GM19025 (cell line): ENCODE data around the gene EPDR1.
"Not testable (repeated sequence)": the region's sequence is repeated elsewhere in the genome, so short reads cannot be mapped to it uniquely, and the experiment has no call there.

Experiments used
- ATAC-seq: cut with Tn5 transposase; IDR thresholded peaks from one replicate; pipeline ENCODE4 v1.9.1; 2021; ENCODE audit warnings: mild to moderate bottlenecking, low read depth, moderate library complexity; ENCODE audit not compliant: unreplicated experiment

The EPDR1 gene

DNA sequence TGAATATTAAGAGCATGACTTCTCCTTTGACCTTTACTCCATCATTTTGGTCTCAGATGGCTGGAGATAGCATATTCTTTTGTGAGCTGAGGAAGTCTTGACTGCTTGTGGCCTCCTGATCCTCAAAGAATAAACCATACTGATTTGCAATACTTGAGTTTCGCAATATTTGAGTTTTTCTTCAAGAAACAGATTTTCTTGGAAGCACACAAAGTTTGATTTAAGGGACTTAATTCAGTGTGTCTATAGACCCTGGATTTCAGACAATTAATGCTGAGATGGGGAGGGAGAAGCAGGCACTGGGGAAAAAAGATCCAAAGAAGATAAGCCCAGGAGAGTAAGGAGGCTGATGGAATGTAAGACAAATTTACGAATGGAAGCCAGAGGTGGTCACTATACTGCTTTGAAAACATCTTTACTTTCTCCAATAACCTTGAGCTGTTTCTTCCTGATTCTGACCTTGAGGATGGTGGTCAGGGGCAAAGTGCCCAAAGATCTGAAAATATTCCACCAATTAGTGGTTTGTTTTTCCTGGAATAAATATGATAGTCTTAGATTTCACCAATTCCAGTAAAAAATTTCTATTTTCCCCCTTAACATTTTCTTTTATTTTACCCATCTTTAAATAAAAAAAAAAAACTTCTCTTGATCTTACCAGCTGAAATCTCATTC, 7.5 kb downstream of the EPDR1 start:
- ATAC-seq = no peak

DNA sequence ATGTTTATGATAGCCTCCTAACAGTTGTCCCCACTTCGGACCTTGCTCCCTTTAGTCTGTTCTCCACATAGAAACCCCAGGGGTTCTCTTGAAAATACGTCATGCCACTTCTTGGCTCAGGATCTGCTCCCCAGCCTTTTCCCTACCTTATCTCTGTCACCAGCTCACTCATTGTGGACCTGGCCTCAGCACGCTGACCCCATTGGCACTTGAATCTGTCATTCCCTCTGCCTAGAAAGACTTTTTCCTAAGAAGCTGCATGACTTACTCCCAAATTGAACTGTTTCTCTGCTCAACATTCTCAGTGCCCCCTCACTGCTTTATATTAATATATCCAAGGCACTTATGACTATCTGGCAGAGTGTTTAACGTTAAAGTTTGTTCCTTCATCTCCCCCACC, 8.4 kb downstream of the EPDR1 start:
- no peak for ATAC-seq

DNA sequence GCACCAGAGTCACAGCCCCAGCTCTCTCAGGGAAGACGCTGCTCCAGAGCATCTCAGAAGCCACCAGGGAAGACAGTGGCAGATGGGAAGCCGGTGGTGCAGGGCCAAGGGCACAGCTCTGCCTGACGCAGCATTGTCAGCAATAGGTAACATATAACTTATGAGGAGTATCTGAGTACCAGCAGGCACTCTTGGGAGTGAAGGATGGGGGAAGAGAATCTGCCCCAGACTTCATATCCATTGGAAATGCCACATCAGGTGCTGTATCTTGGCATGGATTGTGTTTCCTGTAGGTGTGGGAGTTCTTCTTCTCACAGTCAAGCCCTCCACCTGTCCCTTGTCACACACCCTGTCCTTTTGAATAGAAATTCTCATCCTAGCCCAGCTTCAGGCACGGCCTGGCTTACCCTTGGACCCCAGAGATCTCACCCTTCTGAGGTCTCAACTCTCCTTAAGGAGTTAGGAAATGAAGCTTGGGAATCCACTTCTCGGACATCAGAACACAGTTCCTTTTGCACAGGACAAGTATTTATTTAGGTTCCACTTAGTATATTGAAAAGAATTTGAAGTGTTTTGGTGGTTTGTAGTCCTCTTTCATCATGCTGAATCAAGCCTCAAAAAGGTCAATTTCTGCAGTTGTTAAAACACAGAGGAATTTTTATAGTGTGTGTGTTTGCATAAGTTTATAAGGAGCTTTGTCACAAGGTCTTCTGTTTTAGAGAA, 9.9 kb downstream of the EPDR1 start:
- no peak for ATAC-seq

DNA sequence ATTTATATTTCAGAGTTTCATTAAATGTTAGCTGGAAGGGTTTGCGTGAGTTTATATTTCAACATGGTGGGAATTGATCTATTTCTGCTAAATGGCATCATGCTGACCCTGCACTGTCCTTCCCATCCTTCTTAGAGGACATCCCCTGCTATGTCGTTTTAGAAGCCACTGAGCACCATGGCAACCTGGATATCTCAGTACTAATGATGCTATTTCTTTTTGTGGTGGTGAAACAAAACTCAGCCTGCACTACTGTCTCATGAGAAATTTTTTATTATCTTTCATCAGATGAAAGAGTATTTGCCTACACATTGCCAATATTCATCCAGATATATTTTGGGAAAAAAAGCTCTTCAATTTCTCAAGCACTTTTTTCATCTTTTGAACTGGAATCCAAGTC, 12.1 kb downstream of the EPDR1 start:
- ATAC-seq = no peak

DNA sequence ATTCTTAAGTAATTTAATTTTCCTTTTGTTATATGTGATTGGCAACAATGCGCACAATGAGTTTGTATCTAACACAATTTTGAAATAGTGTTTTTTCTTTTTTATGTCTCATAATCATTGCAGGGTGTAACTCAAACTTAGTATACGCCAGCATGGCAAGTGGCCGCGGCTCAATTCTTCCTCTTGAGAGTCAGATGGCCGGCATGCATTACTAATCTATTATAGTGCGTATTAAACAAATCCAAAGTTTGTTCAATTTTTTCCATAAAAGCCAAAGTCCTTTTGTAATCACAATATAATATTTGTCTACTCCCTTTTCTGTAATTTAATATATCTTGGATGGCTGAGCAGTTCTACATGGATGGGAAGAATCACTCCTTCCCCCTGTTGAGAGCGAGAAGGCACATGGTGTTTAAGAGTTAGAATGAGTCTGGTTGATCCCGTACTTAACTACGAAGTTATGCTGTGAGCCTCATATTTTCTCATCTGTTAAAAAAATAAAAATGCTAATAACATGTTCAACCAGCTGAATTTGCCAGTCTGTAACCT, 12.7 kb downstream of the EPDR1 start:
- no peak for ATAC-seq

DNA sequence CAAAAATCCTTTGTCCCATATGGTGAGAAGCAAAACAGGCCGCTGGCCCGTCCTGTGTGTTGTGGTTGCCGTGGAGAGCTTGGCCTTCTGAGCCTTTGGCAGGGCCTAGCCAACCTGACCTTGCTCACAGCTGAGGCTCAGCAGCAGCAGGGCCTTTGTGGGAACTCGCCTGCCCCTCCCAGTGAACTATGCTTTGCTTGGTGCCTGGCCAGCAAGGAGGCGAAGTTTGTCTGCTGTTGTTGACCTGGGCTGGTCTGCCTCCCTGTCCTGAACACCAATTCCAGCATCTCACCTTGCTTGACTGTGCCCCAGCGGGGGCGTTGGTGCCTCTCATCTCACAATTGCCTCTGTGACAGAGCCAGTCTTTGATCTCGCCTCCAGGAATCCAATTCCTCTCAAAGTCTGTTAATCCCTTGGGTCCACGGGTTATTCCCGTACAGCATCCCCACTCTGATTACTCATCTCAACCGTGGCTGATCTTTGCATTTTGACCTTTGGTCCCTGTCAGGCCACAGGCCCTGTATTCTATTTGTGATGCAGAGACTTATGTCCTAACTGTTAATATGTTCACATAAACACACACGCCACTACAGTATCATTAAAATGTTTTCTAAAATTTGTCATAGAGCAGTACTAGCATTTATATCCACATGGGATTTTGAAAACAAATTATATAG, 22.6 kb downstream of the EPDR1 start:
- ATAC-seq = peak; percentile 56

DNA sequence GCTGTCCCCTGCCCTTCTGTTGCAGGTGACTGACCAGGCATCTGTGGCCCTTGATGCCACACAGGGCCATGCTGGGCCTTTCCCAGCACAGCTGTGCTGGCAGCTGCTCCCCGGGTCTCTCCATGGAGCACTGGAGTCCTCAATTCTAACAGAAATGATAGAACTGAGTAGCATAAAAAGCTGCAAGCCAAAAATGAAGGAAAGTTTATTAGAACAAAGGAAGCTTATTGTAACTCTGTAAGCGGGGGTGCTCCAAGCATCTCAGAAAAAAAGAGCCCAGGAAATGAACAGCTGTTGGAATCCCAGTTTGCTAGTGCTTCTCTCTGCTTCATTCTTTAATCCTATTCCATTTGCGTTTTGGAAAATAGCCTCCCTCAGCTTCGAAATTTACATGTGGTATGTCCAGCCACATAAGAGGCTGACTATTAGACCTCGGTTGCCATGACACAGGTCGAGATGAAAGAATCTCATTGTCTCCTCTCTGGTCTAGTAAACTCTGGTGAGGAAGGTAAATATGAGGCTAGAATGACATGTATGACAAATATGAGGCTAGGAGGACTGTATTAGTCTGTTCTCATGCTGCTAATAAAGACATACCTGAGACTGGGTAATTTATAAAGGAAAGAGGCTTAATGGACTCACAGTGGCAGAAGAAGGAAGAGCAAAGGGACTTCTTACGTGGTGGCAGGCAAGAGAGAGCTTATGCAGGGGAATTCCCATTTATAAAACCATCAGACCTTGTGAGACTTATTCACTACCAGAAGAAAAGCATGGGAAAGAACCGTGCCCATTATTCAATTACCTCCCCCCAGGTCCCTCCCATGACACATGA, 23.7 kb downstream of the EPDR1 start:
- peak; percentile 40 for ATAC-seq

DNA sequence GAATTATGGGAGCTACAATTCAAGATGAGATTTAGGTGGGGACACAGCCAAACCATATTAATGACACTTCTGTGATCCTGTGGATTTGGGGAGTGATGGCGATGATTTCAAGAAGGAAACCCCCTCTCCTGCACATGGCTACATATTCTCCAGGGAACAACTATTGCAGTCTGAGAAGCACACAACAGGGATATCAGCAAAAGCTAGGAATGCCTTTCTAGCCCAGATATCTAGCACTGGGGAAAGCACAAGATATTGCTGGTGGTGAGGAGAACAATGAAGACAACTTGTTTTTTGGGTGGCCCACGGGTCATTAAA, 24.3 kb downstream of the EPDR1 start:
- ATAC-seq = no peak

DNA sequence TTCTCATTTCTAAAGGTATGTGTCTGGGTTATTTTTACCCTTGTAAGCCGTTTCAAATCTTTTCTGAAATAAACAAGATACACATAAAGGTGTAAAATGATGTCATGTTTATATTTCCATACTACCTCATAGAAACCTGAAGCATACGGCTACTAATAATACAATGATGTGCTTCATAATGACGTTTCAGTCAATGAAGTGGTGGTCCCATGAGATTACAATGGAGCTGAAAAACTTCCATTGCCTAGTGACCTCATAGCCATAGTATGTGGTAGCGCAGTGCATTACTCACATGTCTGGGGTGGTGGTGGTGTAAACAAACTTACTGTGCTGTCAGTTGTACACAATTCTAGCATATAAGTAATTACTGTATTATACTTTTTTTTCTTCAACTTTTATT, 24.9 kb downstream of the EPDR1 start:
- no peak for ATAC-seq

DNA sequence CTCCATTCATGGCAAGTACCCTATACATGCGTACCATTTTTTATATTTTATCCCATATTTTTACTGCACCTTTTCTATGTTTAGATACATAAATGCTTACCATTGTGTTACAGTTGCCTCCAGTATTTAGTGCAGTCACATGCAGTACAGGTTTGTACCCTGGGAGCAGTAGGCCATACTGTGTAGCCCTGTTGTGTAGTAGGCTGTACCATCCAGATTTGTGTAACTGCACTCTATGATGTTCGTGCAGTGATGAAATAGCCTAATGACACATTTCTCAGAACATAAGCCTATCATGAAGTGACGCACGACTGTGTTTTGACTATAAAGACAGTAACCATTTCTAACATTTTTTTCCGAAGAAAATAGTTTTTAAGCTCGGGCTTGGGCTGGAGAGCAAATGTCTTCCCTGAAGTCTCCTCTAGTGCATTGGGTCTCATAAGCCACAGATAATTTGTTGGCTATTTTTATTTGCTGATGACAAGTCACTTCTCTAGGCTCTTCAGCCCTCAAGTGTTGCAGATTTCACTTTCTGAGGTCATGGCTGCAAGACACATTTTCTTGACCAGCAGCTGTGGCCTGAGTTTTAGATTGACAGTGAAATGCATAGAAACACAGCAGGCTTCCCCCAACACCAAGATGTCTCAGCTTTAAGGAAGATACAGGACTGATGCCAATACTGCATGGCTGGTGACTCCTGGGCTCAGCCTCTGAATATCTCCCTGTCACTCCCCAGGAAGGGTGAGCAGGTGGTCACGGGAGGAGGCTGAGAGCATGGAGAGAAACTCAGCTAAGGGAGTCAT, 26.9 kb downstream of the EPDR1 start:
- no peak for ATAC-seq

DNA sequence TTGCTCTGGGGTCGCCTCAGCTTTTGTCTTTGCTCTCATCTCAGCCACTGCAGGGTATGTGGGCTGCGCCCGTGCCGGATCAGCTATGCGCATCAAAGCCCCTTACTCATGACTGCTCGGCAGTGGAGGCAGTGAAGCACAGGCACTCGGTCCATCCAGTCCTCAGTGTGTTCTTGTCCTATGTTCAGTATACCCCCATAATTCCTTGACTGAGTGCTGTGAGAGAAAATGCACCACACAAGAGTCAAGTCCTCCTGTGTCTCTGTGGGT, 27.4 kb downstream of the EPDR1 start:
- ATAC-seq = no peak

DNA sequence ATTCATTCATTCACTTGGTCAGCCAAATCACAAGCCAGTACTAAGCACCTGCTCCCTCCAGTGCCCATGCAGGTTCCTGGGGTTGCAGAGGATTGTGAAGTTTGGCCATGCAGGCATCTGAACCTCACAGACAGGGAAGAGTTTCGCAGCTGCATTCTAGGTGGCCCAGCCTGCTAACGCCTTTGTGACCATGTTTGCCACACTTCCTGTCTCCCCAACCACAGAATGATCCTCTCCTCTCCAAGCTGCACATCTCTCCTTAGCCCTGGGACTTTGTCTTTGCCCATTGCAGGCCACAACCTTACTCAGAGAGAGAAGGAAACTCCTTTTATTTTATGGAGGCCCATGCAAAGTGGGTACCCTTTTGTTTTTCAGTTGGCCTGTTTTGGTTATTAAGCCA, 31.8 kb downstream of the EPDR1 start:
- ATAC-seq = no peak

DNA sequence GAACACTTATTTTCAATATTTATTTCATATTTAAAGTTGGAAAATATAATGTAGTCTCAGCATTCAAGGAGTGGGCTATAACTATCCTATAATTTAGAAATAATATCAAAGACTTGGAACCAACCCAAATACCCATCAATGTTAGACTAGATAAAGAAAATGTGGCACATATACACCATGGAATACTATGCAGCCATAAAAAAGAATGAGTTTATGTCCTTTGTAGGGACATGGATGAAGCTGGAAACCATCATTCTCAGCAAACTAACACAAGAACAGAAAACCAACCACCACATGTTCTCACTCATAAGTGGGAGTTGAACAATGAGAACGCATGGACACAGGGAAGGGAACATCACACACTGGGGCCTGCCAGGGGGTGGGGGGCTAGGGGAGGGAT, 33.8 kb downstream of the EPDR1 start:
- ATAC-seq = not testable (repeated sequence)

DNA sequence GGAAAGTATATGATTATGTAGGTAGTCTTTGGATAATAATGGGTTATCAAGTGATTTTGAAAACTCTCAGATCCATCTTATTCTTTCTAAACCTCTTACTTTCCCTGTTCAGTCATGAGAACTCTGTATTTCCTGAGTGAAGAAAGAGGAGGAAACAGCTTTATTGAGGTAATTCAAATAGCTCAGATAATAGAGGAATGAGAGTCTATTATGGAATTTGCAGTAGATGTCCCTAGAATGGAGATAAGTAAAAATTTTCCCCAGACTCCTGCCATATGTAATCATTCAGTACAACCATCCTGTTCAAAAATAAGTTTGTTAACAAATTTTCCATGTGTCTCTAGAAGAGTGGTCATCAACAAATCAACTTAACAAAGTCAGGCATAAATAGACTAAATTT, 36.4 kb downstream of the EPDR1 start:
- ATAC-seq = no peak

DNA sequence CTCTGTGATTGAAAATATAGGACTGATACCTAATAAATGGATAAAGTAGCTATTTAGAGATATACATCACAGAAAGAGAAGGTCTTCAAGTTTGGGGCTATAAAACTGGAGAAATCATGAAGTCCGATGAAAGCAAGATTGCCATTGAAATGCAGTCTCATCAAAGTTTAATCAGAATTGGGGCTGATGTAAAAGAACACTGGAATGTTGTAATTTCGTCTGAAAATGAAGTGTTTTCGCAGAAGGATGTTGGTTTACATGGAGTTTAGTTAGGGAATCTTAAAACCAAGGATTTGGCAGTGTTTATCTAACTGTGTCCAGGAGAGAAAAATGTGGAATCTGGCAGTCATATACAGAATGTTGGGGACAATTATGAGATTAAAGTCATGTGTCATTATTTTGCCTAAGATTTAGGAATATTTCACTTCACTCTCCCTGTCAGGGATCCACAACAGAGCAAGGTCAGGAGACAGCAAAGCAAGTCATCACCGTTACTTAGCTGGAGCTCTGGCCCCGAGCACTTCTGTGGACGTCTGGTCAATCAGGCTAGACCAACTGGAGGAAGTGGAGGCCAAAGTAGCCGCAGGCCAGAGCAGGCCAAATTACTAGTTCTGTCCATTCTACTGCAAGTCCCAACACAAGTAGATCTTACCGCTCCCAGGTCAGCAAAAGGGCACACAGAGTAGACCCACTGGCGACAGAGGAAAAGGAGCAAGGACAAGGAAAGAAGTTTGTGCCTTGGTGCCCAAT, 37.0 kb downstream of the EPDR1 start:
- ATAC-seq = no peak

DNA sequence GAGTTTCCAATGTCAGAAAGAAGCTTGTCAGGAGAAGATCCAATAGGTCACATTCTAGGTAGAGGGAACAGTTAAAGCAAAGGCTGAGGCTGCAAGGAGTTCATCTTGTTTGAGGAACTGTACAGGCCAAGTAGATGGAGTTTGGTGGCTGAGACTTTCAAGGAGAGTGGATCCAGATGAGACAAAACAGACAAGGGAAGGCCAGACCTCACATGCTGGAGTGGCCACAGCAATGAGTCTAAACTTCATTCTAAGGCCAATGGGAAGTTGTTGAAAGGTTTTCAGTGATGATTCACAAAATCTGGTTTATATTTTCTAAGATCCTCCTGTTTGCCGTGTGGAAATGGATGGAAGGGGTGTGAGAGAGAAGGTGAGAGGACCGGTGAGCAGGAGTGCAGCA, 40.0 kb downstream of the EPDR1 start:
- ATAC-seq = no peak

DNA sequence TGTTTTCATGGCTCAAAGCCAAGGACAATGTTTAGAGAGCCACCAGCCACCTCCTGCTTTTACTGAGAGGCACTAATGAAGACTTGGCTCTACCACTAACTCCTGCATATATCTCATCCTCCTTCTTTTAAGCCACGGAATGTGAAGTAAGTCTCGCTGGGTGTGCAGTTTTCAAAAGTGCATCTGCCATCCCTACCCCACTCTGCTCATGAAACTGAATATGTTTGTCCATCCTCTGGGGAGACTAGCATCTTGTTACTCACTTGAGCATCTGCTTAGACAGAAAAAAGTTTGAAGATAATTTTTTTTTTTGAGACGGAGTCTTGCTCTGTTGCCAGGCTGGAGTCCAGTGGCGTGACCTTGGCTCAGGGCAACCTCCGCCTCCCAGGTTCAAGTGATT, 40.8 kb downstream of the EPDR1 start:
- ATAC-seq = no peak

DNA sequence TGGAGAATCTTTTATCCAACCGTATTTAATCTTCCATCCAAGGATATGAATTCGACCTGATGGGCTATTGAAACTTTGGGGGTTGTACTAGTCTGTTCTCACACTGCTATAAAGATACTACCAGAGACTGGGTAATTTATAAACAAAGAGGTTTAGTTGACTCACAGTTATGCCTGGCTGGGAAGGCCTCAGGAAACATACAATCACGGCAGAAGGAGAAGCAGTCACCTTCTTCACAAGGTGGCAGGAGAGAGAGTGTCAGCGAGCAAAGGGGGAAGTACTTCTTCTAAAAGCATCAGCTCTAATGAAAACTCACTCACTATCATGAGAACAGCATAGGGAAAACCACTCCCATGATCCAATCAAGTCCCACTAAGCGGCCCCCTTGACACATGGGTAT, 43.8 kb downstream of the EPDR1 start:
- no peak for ATAC-seq

DNA sequence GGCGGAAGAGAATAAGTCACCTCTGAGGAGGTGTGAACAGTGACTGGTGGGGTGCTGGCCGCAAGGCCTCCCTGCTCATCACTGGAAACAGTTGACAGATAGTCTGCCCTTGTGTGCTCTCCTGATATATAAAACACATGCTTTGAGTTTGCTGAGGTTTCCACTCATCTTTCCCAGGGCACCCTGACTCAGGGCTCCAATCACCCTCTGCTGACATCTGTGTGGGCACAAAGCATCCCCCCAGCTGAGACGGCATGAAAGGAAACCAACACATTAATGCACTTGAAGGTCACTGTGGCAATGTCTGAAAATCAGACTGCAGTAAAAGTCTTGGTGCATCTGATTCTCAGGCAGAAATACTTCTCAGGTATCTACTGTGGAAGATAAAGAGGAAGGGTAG, 49.8 kb downstream of the EPDR1 start:
- no peak for ATAC-seq

DNA sequence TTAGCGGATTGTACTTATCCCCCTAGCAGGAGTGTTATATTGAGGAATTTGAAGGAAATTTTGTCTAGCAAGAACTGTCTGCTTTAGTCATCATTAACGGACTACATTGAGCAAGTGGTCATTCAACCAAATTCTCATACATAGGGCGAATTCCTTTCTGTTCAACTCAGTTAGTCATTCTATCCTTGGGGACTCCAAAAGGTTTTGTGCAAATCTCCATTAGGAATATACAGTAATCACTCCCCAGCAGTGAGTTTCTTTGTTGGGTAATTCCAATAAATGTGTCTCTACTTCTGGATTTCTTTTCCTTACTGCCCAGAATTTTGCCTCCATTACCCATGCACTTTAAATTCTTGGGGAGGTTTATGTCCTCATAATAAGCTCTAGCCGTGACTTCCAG, 51.1 kb downstream of the EPDR1 start:
- ATAC-seq = no peak
